Right renal cortex interstitium (tissue), 3 donors: ENCODE measurements around the gene TIMM8A. TPM values are rescaled to one million over a fixed set of nuclear protein-coding genes. Genes with fewer than 3 reads are reported as not detected.
"Not testable (repeated sequence)": the region's sequence is repeated elsewhere in the genome, so short reads cannot be mapped to it uniquely, and the experiment has no call there.

Source experiments
- DNase-seq, 3 donors: peaks; one replicate each; pipeline ENCODE4 v3.0.0-alpha.2; 2013; ENCODE audit warnings: low read depth in 3 of 3, low spot score in 2 of 3
- polyA plus RNA-seq, 3 donors: library from polyadenylated mRNA; unstranded; fragments of 120-200 nt; gene quantifications; one replicate each; pipeline ENCODE4 v1.2.1, GENCODE V29; 2013; ENCODE audit not compliant: insufficient read length in 3 of 3

The TIMM8A gene
- polyA plus RNA-seq, 3 donors: 19.1 to 19.5 (median 19.2) TPM

- DNase-seq: no peak
Observed at GRCh38 chrX:101360390-101360789, 11.8 kb upstream of the TIMM8A start.

- DNase-seq: no peak
Observed at GRCh38 chrX:101359966-101360365, 11.4 kb upstream of the TIMM8A start.

GRCh38 chrX:101357166-101357795 lies 8.7 kb upstream of the TIMM8A start:
- DNase-seq: no peak

GRCh38 chrX:101349193-101349562 lies 636 bp upstream of the TIMM8A start:
- no peak for DNase-seq

- DNase-seq: no peak
Observed at GRCh38 chrX:101347859-101348451, 587 bp downstream of the TIMM8A start.

GRCh38 chrX:101337776-101338271 lies 10.7 kb downstream of the TIMM8A start:
- DNase-seq: no peak

- not testable (repeated sequence) for DNase-seq
Observed at GRCh38 chrX:101334310-101334709, 14.2 kb downstream of the TIMM8A start.

GRCh38 chrX:101326600-101326999 lies 21.9 kb downstream of the TIMM8A start:
- DNase-seq: not testable (repeated sequence)

GRCh38 chrX:101303790-101304189 lies 44.8 kb downstream of the TIMM8A start:
- no peak for DNase-seq

Other genes starting within 250 kb of the TIMM8A start
- 1 to 10 TPM; 1.7 to 1.9 (median 1.8) TPM for gene DRP2, start 129.0 kb downstream of the TIMM8A start, polyA plus RNA-seq
- gene TAF7L, start 57.4 kb downstream of the TIMM8A start, polyA plus RNA-seq: under 1 TPM; 0.44 to 0.58 (median 0.52) TPM
- gene BTK, start 37.4 kb upstream of the TIMM8A start, polyA plus RNA-seq: 1 to 10 TPM; 1.5 to 2.4 (median 1.7) TPM
- gene RPL36A, start 42.3 kb upstream of the TIMM8A start, polyA plus RNA-seq: 1,000 to 10,000 TPM; 1,474 to 1,562 (median 1,481) TPM
- gene GLA, start 59.2 kb upstream of the TIMM8A start, polyA plus RNA-seq: 10 to 100 TPM; 31.5 to 37.3 (median 32.8) TPM
- gene HNRNPH2, start 59.5 kb upstream of the TIMM8A start, polyA plus RNA-seq: 100 to 1,000 TPM; 157 to 169 (median 168) TPM
- gene ARMCX4, start 136.7 kb upstream of the TIMM8A start, polyA plus RNA-seq: 10 to 100 TPM; 17.3 to 21.8 (median 17.8) TPM
- 10 to 100 TPM; 47.7 to 51.4 (median 50.5) TPM for gene ARMCX1, start 201.8 kb upstream of the TIMM8A start, polyA plus RNA-seq